WERI-Rb-1 (cell line): ENCODE results near the gene RAPGEF4.

ENCODE experiments used
- DNase-seq: peaks from one replicate; pipeline ENCODE4 v3.0.0-alpha.2; 2020
- H3K27ac ChIP-seq: fragments of 250-450 bp; sonication (Bioruptor Pico); 2 replicates; pipeline ENCODE4 v1.5.1; 2020; ENCODE audit warnings: mild to moderate bottlenecking, moderate library complexity
- H3K27me3 ChIP-seq: fragments of 250-450 bp; sonication (Bioruptor Pico); 2 replicates; pipeline ENCODE4 v1.5.1; 2021; ENCODE audit warnings: mild to moderate bottlenecking, low read depth, moderate library complexity; ENCODE audit not compliant: insufficient read depth, severe bottlenecking
- H3K36me3 ChIP-seq: fragments of 250-450 bp; sonication (Bioruptor Pico); 2 replicates; pipeline ENCODE4 v1.5.1; 2020; ENCODE audit warnings: mild to moderate bottlenecking, moderate library complexity
- H3K4me3 ChIP-seq: 2 replicates; pipeline ENCODE4 v1.5.1; 2011; ENCODE audit warnings: low read depth, mild to moderate bottlenecking, control low read depth, low read length
- H3K9me3 ChIP-seq: fragments of 250-450 bp; sonication (Bioruptor Pico); 2 replicates; pipeline ENCODE4 v1.5.1; 2021; ENCODE audit warnings: mild to moderate bottlenecking, moderate library complexity; ENCODE audit not compliant: severe bottlenecking
- TF ChIP-seq, protein P1 (sequence below): IDR thresholded peaks from 2 replicates; pipeline ENCODE4 v1.5.1; 2011; ENCODE audit warnings: low read depth, mild to moderate bottlenecking, control low read depth, inconsistent platforms, low read length

The RAPGEF4 gene

DNA sequence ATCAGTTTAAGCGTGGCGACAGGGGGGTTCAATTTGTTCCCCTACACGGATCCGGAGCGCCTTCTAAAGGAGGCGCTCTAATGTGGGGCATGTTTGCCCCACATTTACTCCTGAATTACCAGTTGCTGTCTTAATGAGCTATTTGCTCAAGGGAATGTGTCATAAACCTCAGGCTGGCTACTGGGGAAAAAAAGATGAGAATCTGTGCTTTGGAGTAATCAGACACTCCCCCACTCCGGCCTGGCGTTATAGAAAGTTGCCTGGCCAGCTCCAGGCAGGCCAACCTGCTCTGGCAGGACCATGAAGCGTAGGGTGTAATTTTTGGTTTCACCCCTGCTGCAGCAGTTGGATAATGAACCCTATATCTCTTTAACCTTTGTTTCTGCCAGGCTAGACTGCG lies 309.0 kb downstream of the RAPGEF4 start:
- H3K27ac ChIP-seq, result no peak overlapping the region
- DNase-seq, result no peak
- H3K36me3 ChIP-seq, result no peaks in the 10 kb centered on the region
- TF ChIP-seq, protein P1, sequence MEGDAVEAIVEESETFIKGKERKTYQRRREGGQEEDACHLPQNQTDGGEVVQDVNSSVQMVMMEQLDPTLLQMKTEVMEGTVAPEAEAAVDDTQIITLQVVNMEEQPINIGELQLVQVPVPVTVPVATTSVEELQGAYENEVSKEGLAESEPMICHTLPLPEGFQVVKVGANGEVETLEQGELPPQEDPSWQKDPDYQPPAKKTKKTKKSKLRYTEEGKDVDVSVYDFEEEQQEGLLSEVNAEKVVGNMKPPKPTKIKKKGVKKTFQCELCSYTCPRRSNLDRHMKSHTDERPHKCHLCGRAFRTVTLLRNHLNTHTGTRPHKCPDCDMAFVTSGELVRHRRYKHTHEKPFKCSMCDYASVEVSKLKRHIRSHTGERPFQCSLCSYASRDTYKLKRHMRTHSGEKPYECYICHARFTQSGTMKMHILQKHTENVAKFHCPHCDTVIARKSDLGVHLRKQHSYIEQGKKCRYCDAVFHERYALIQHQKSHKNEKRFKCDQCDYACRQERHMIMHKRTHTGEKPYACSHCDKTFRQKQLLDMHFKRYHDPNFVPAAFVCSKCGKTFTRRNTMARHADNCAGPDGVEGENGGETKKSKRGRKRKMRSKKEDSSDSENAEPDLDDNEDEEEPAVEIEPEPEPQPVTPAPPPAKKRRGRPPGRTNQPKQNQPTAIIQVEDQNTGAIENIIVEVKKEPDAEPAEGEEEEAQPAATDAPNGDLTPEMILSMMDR, result no peak
- no peaks in the 10 kb centered on the region for H3K27me3 ChIP-seq
- H3K9me3 ChIP-seq, result no peaks in the 10 kb centered on the region
- no peak overlapping the region for H3K4me3 ChIP-seq

DNA sequence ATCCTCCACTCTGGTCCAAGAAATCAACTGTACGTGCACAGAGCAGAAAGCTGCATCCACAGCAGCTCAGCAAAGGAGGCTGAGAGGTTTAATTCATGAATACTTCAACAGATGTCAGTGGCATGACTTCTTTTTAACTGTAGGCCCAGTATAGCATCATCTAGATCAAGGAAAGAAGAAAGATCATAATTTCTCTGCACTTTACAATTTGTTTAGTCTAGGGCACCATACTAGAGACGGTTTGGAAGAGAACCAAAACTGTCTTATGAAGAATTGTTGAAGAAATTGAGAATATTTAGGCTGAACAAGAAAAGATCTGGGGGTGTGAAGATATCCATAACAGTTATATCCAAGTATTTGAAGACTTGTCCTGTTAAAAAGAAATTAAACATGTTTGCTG lies 309.5 kb downstream of the RAPGEF4 start:
- Histone ChIP-seq H3K4me3 (no peak overlapping the region), H3K36me3 (no peaks in the 10 kb centered on the region), H3K9me3 (no peaks in the 10 kb centered on the region), H3K27me3 (no peaks in the 10 kb centered on the region), H3K27ac (no peak overlapping the region)
- no peak for DNase-seq
- TF ChIP-seq, protein P1, result no peak

DNA sequence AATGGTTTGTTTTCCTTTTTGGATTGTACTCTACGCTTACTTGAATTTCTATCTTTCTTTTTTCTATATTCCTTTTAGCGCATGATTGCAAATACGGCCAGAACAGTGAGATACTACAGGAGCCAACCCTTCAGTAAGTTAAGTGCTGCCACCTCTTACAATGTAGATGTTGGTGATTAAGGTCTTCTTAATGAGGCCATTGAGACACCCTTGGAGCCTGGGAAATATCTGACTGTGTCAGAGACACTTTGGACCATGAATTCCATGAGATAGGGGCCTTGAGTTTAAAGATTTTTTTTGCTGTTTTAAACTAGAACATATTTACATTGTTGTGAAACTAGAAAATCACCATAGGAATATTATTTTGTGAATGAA lies 312.9 kb downstream of the RAPGEF4 start:
- Histone ChIP-seq H3K4me3 (no peak overlapping the region), H3K27me3 (no peaks in the 10 kb centered on the region), H3K27ac (no peak overlapping the region; the same call in 1 of the 2 replicates), H3K9me3 (no peaks in the 10 kb centered on the region), H3K36me3 (no peaks in the 10 kb centered on the region)
- DNase-seq, result no peak
- TF ChIP-seq, protein P1, result no peak

DNA sequence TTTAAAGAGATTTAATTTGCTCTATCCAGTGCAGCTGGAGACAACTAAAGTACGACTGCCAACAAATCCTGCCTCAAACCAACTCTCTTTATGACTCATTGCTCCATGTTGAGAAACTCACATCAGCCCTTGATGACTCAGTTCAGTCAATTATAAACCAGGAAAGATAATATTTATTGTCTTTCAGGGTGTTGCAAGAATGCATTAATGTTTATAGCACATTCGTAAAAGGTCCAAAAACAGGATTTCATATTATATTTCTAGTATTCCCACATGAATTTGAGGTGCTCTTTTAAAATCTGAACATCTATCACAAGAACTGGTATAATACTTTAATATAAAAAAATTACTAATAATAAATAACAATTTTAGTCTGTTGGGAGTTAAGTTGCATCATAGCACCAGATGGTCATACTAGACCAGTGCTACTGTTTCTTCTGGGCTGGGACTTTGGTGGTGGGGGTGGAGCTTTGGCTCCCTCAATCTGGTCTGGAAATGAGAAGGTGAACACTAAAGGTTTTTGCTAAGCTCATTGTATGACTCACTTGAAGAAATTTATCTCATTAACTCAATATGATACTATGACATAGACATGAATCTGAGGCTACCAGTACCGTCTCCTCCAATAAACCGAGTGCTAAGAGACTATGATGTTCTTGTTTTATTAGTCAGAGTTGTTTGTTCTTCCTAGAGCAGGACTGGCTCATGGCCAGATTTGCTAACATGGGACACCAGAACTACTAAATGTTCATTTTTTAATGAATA lies 313.4 kb downstream of the RAPGEF4 start:
- peak; percentile 56 for DNase-seq
- no peak overlapping the region; the same call in 1 of the 2 replicates for H3K27ac ChIP-seq
- TF ChIP-seq, protein P1, result no peak

DNA sequence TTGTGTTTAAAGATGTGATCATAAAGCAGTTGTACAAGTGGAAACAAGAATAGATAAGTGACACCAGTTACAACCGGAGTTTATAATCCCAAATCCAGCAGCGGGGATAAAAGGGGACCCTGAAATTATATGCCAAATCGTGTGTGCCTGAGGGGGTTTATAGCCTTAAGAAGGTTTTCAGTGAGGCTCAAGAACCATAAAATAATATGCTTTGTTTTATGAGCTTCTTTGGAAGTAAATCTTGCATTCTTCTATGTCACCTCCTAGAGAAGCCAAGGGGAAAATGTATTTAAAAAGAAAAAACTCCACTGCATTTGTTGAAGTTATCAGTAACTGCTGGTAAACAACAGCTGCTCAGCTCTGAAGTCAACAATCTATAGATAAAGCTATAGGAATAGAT lies 314.2 kb downstream of the RAPGEF4 start:
- H3K27ac ChIP-seq, result no peak overlapping the region
- H3K36me3 ChIP-seq, result no peaks in the 10 kb centered on the region
- no peak for DNase-seq
- no peaks in the 10 kb centered on the region for H3K9me3 ChIP-seq
- no peaks in the 10 kb centered on the region for H3K27me3 ChIP-seq
- TF ChIP-seq, protein P1, result no peak
- H3K4me3 ChIP-seq, result no peak overlapping the region

More for the DNA sequence above, 313.4 kb downstream of the RAPGEF4 start:
- H3K4me3 ChIP-seq, result no peak overlapping the region
- H3K9me3 ChIP-seq, result no peaks in the 10 kb centered on the region
- H3K27me3 ChIP-seq, result no peaks in the 10 kb centered on the region
- no peaks in the 10 kb centered on the region for H3K36me3 ChIP-seq

DNA sequence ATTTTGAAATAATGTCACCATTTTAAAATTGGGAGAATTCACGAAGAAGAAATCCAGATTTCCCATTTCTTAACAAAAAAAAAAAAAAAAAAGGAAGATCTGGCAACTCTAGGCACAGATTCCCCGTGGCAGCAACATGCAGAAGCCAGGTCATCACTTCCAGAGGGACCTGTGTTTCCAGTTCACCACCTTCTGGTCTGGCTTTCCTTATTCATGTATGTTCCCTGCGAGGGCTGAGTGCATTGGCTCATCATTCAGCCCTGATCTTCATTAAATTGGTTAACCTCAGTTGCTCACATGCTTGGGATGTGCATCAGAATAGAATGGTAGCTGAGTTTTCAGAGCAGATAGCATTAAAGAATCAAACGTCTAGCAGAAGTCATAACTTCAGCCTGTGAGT lies 315.0 kb downstream of the RAPGEF4 start:
- Histone ChIP-seq H3K9me3 (no peaks in the 10 kb centered on the region), H3K27me3 (no peaks in the 10 kb centered on the region), H3K4me3 (no peak overlapping the region), H3K36me3 (no peaks in the 10 kb centered on the region), H3K27ac (no peak overlapping the region)
- TF ChIP-seq, protein P1, result no peak
- DNase-seq, result no peak
